GM19193 (cell line): Measurements from ENCODE around the gene DHRS12.

Experiments
- POLR2A ChIP-seq: IDR thresholded peaks from 4 replicates; pipeline ENCODE4 v1.6.1; 2011; ENCODE audit not compliant: insufficient read depth, insufficient read length; ENCODE audit errors: extremely low read depth

The DHRS12 gene

DNA sequence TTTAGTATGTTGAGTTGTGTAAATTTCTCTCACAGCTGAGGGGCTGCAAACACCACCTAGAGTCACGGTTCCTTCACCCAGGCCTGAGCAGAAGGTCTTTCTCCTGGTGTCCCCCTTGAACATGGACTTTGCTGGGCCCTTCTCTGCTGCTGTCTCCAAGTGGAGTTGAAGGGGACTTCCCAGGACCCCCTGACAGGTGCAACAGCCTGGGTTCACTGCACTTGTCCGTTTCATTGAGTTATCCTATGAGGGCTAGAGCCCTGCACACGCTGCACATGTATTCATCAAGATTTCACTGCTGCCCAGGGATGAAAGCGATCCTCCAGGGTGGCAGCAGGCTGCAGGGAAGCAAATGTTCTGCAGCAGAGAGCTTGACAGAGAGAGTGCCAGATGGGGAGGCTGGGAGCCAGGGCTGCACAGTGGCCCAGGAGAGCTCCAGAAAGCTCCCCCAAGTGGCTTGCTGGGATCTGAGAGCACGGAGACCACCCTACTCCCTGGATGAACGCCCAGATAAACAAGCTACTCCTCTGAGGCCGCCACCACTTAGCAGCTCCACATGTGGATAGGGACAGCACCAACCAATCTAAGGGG lies 30.7 kb upstream of the DHRS12 start:
- no peak for TF ChIP-seq POLR2A

DNA sequence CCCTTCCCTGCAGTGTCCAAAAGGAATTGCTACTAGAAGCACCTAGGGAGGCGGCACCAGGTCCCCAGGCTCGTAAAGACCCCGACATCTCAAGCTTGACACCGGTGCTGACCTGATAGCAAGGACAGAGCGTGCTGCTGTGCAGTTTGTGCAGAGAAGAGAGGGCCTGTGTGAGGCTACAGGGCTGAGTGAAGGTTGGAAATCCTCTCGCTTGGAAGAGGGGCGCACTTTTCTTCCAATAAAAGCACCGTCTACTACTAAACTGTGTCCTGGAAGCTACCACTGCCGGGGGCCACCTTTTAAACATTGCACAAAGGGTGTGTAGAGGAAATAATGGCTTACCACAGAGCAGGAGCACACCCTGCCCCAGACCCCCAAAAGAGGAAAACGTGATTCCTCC lies 30.0 kb upstream of the DHRS12 start:
- TF ChIP-seq POLR2A: no peak

- no peak for TF ChIP-seq POLR2A
These were observed 28.6 kb upstream of the DHRS12 start for GRCh38 chr13:51832471-51833152.

DNA sequence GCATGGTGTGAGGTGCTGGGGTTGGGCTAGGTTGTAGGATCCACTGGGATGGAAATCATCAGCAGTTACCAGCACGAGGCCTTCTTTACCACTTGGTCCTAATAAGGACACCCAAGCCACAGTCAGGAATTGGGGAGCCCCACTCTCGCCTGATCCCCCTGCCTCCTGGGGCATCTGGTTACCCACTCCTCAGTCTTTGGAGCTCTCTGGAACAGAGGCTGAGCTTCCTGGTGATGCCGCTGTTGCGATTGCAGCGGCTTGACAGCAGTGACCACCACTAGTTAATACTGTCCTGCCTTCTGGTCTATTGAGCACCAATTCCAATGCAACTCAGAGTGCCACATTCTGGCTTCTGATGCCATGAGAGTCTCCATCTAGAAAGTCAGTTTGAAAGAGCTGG lies 27.6 kb upstream of the DHRS12 start:
- TF ChIP-seq POLR2A: no peak

- TF ChIP-seq POLR2A: no peak
These were observed 25.6 kb upstream of the DHRS12 start for GRCh38 chr13:51829568-51829899.

- TF ChIP-seq POLR2A: no peak
These were observed 25.0 kb upstream of the DHRS12 start for GRCh38 chr13:51828730-51829567.

DNA sequence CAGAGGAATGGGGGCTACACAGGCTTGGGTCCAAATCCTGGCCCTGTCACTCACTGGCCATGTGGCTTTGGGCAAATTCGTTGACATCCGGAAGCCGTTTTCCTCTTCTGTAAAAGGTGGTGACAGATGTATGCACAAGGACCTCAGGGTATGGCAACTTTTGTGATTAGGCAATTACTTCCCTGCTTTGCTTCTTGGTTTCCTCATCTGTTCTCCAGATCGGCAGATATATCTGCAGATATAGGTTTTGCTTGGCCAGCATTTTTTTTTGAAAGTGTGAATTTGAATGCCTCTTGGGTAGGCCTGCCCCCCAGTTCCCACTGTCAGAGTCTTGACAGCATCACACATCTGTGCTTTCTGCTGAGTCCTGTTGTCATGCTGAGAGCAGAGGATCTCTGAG lies 23.3 kb upstream of the DHRS12 start:
- no peak for TF ChIP-seq POLR2A

GRCh38 chr13:51826606-51827005 lies 22.6 kb upstream of the DHRS12 start:
- no peak for TF ChIP-seq POLR2A

DNA sequence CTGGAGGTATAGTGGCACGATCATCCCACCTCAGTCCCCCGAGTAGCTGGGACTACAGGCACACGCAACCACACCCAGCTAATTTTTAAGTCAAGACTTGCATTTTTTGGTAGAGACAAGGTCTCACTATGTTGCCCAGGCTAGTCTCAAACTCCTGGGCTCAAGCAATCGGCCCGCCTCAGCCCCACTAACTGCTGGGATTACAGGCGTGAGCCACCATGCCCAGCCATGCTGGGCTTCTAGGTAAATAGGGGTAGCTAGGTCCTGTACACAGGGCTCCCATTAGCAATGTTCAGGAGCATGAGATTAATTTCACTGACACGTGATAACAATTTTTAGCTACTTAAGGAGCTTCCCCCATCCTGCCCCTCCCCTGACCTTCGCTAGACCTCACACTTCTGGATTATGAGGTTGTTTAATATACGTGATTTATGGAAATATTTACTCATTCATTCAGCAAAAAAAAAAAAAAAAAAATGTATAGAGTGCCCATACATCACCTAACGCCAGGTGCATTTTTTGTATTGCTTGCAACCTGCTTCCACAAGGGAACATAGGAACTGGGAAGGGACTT lies 21.8 kb upstream of the DHRS12 start:
- no peak for TF ChIP-seq POLR2A

- no peak for TF ChIP-seq POLR2A
These were observed 21.2 kb upstream of the DHRS12 start for GRCh38 chr13:51825165-51825592.

DNA sequence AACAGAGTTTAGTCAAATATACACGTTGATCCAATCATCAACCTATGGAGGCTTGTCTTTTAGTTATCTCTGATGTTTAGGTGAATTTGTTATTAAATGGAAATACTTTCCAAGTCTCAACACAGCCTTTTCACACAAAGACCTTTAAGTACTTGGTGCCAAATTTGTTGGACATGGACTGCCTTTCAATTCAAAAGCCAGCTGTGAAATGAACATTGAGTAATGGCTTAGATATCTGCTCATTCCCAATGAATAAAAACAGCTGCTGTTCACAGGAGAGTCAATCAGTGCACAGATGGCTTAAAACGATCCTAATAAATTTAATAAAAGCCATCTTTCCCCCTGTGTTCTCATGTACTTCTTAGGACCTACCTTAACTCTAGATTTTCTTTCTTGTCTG lies 19.9 kb upstream of the DHRS12 start:
- no peak for TF ChIP-seq POLR2A

GRCh38 chr13:51823359-51823758 lies 19.4 kb upstream of the DHRS12 start:
- TF ChIP-seq POLR2A: no peak

DNA sequence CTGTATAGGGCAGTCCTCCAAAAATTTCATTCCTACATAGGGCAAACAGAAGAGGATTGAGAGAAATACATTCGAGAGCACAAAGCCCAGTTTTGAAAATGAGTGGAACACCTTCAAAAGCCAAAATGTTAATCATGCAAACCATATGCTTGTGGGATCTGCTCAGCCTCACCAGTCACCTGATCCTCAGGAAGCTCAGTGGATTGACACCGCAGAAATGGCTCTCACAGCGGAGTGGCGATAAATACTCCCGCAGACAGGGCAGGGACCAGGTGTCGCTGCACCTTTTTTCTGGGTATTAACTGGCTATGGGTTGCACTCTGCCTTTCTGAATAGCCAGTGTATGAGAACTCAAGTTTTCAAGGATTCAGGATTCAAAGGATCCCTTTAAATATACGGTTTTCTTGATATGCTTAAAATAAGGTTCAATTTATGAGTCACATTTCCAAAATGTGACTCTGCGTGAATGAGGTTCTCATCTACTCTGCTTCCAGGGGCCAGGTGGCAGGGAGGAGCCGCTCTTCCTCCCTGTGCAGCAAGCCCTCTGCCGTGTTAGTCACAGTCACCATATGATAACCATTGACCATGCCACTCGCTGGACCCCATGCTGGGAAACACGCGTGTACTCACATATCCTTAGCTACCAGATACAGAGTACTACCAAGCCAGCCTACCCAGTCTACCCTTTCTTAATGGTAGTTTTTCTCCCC lies 18.3 kb upstream of the DHRS12 start:
- no peak for TF ChIP-seq POLR2A

GRCh38 chr13:51821606-51822005 lies 17.6 kb upstream of the DHRS12 start:
- no peak for TF ChIP-seq POLR2A

DNA sequence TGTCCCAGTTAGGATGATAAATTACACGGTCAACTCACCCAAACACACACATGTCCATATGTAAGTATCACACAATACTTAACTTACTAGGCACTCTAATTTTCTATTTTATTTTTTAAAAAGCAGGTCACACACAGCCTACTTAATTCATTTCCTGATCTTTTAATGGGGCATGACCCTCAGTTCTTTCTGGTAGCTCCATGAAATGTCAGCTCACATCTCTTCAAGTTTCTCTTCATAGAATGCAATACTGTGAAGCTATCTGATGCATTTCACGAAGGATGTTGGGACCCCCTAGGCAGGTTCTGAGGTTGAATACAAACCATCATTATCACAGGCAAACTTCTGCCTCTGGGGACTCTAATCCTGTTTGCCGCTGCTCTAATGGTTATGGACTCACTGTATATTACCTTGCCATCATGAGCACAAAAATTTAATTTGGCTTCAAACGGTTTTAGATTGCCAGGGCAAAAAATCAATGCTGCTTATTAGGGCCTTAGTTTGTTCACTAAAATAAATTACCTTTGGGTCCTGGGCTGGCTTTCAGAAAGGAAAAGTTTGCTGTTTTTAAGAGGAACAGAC lies 16.1 kb upstream of the DHRS12 start:
- TF ChIP-seq POLR2A: no peak
